GM15510 (cell line): ENCODE measurements around the gene EXOC3L1.

ENCODE experiments used
- POLR2A ChIP-seq: IDR thresholded peaks from 3 replicates; pipeline ENCODE4 v1.6.1; 2011; ENCODE audit warnings: borderline replicate concordance; ENCODE audit not compliant: insufficient read length; ENCODE audit errors: extremely low read depth

The EXOC3L1 gene

DNA sequence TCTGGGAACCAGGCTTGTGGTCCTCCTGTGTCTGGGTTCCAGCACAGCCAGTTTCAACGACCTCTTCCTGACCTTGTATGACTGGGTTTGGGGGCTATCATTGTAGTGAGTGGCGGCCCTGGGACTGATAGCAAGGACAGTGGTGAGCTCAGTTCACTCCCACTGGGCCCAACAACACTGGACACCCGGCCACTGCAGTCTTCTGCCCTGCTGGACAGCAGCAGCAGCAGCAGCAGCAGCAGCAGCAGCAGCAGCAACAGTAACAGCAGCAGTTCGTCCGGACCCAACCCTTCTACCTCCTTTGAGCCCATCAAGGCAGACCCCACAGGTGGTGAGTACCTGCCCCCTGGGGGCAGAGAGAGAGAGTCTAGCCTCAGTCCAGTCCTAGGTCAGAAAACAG, 5.7 kb upstream of the EXOC3L1 start:
- no peak for TF ChIP-seq POLR2A

- TF ChIP-seq POLR2A, result no peak
These were observed 4.3 kb upstream of the EXOC3L1 start for GRCh38 chr16:67194260-67194659.

DNA sequence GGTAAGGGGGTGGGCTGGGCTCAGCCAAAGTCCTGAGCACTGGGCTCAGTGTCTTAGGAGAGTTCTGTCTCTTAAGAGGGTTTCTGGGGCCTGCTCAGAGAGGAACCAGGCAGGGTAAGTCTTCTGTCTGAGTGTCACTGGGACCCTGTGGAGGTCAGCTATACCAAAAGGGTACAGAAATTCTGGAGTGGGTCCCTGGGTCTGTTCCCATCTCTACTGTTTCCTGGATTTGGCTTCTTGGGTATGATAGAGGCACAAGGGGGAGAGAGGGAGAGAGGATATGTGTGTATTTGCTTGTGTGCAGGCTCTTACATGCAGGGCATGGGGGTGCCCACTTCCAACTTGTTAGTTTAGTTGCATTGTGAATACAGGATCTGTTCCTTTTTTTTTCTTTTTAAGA, 3.6 kb upstream of the EXOC3L1 start:
- no peak for TF ChIP-seq POLR2A

- no peak for TF ChIP-seq POLR2A
These were observed 2.9 kb upstream of the EXOC3L1 start for GRCh38 chr16:67192781-67193361.

- peak; percentile 83 for TF ChIP-seq POLR2A
These were observed 2.2 kb upstream of the EXOC3L1 start, which contains the start of gene E2F4 for GRCh38 chr16:67191995-67192681. E2F4 (plus strand) TSS chr16:67192155; CDS start chr16:67192228, 73 bp downstream.

DNA sequence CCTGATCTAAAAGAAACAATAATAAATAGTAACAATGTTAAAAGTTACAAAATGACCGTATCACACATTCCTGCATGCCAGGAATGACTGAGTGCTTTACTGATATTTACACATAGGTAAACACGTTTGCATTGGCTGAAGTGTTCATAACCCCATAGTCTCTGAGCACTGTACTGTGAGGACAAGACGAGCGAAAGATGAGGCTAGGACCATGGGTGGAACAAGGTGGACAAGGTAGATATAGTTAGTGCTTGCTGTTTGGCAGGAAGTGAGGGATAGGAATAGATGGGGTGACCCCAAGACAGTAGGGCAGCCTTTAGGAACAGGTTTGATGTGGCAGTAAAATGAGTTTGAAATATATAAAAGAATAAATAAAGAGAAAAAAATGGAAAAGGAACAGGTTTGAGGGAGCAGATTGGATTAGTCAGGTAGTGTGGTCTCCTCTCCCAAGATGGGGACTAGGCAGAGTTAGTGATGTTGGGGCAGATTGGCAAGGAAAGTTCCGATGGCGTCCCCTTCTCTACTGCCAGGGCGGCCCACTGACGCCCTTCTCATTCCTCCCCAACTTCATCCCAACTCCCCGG, 1.6 kb upstream of the EXOC3L1 start:
- TF ChIP-seq POLR2A, result no peak

- TF ChIP-seq POLR2A, result no peak
These were observed 788 bp upstream of the EXOC3L1 start for GRCh38 chr16:67190448-67191399.

DNA sequence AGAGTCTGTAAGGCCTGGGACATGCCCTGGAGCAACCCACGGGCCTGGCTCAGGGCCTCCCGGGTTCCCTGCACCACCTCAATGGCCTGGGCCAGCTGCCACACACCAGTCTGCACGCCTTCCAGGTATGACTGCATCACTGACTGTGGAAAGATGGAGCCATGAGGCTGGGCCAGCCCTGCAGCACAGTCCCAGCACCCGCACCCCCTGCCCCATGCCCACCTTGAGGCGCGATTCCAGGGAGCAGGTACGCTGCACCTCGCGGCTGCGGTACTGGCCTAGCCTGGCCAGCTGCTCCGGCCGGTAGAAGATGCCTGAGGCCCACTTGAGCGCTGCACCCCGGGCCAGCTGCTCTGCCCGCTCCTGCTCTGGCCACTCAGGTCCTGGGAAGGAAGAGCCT, 1.1 kb downstream of the EXOC3L1 start:
- TF ChIP-seq POLR2A, result no peak

GRCh38 chr16:67188323-67188722, 1.6 kb downstream of the EXOC3L1 start:
- no peak for TF ChIP-seq POLR2A

GRCh38 chr16:67187175-67187890, 2.6 kb downstream of the EXOC3L1 start:
- TF ChIP-seq POLR2A, result no peak

- no peak for TF ChIP-seq POLR2A
These were observed 3.4 kb downstream of the EXOC3L1 start for GRCh38 chr16:67186550-67186950.

DNA sequence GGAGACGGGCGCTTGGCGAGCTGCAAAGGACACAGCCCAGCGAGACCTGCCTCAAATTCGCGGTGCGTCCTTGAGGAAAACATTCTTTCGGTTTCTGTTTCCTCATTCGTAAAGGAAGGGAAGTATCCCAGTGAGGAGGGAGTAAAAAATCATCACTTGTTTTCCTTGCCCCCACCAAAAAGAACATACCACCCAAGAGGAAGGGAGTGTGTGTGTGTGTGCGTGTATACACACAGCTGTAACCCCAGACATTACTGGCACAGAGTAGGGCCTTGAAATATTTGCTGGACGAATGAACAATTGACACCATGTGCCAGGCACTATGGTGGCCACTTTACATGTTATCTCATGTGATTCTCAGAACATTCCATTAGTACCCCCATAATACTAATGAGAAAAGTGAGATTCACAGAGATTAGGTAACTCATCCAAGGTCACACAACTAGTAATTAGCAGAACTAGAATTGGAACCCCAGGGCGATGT, 4.2 kb downstream of the EXOC3L1 start:
- TF ChIP-seq POLR2A, result no peak

DNA sequence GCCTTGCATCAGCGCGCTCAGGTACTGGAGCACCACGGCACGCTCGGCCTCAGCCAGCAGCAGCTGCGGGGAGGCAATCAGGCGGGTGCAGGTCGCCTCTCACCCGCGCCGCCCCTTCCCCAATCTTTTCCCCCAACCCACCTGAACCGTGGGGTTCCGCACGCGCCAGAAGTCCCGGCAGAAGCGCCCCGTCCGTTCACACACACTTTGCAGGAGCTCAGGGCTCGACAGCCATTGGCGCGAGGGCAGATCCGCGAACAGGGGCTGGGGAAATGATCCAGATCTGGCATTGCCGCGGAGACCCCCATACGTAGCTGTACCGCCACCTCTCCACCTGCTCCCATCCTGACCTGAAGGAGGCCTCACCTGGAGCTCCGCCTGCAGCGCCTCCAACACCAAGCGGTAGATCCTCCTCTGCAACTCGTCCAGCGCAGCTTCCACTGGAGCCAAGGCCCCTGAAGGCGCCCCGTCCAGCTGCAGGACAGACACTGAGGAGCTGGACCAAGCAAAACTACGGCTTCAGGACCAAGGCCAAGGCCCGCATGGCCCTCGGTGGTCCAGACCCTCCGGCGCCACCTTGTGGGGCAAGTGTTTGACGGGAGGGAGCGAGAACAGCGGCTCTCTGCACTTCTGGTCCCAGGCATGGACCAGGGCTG, 4.8 kb downstream of the EXOC3L1 start:
- TF ChIP-seq POLR2A, result no peak
